ENCODE measurements around the gene JPH2. TPM values are rescaled to one million over a fixed set of nuclear protein-coding genes. Genes with fewer than 3 reads are reported as not detected.

JPH2 gene
- total RNA-seq, 1 experiment from 2014 or later: 0.17 TPM

DNA sequence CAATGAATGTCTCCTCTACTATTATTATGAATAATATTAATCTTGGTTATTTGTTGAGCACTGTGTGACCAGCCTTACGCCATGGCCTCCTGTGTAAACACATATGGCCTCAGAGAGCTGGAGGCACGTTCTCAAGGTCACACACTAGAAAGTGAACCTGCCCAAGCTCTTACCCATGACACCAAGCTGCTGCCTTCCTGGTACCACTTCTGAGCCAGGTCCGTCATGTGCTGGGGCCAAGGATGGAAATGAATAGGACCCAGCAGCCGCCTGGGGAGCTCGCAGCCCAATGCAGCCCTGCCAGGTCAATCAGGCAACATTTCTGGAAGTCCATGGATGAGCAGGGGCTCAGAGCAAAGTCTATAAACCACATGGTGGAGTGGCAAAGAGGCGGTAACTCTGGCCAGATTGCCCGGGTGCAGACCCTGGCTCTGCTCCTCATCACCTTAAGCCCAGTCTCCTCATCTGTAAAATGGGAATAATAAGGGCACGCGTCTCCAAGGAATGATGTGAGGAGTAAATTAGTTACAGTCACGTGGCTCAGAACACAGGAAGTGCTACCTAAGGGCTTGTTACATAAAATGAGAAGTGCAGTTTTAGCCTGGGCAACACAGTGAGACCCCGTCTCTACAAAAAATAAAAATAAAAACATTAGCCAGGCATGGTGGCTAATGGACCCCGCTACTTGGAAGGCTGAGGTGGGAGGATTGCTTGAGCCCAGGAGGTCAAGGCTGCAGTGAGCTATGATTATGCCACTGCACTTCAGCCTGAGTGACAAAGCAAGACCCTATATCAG, 61.5 kb downstream of the JPH2 start:
- no peaks in the 10 kb centered on the region for H3K9me3 ChIP-seq (ENCODE audit: control insufficient read depth in 1 of 2, insufficient read depth in 1 of 2, low read depth in 1 of 2, low read length in 2 of 2)
- no peak overlapping the region for H3K27ac ChIP-seq (ENCODE audit: low read depth, low read length)
- DNase-seq (ENCODE audit: low read depth, low spot score) (no peak), ATAC-seq (no peak)
- ChIA-PET POLR2A (no interaction called here), CTCF (interaction anchor here (0.7 to 1.0 kb wide), 2 partner anchors 9 to 65 kb away, joined by 3 read pairs; no protein-coding TSS in a partner anchor), RAD21 (ENCODE audit: low non-redundant PET in 1 of 2, low total read pairs in 2 of 2, uncharacterized antibody in 2 of 2, unreplicated experiment in 2 of 2) (no interaction called here)
- no peak overlapping the region for H2AFZ ChIP-seq (ENCODE audit: low read depth, low read length, poor library complexity, severe bottlenecking)
- no peaks in the 10 kb centered on the region for H3K79me2 ChIP-seq (ENCODE audit: insufficient read depth, low read length)
- H3K9me2 ChIP-seq (ENCODE audit: insufficient read depth): no peaks in the 10 kb centered on the region
- H3K27me3 ChIP-seq (ENCODE audit: insufficient read depth, low read length): no peaks in the 10 kb centered on the region
- no TSS peak for BruUV-seq (replicated peaks)
- intact Hi-C loops (cut with micrococcal nuclease): no loop called here
- no peaks in the 10 kb centered on the region for H4K20me1 ChIP-seq (ENCODE audit: insufficient read depth)
- TF ChIP-seq CBX3 (IDR thresholded peaks at IDR 0.05; ENCODE audit: low read depth): no peak
- TF ChIP-seq POLR2A (IDR thresholded peaks at IDR 0.05; ENCODE audit: borderline replicate concordance, extremely low read depth, insufficient read depth, insufficient read length): no peak
- TF ChIP-seq, protein P1, sequence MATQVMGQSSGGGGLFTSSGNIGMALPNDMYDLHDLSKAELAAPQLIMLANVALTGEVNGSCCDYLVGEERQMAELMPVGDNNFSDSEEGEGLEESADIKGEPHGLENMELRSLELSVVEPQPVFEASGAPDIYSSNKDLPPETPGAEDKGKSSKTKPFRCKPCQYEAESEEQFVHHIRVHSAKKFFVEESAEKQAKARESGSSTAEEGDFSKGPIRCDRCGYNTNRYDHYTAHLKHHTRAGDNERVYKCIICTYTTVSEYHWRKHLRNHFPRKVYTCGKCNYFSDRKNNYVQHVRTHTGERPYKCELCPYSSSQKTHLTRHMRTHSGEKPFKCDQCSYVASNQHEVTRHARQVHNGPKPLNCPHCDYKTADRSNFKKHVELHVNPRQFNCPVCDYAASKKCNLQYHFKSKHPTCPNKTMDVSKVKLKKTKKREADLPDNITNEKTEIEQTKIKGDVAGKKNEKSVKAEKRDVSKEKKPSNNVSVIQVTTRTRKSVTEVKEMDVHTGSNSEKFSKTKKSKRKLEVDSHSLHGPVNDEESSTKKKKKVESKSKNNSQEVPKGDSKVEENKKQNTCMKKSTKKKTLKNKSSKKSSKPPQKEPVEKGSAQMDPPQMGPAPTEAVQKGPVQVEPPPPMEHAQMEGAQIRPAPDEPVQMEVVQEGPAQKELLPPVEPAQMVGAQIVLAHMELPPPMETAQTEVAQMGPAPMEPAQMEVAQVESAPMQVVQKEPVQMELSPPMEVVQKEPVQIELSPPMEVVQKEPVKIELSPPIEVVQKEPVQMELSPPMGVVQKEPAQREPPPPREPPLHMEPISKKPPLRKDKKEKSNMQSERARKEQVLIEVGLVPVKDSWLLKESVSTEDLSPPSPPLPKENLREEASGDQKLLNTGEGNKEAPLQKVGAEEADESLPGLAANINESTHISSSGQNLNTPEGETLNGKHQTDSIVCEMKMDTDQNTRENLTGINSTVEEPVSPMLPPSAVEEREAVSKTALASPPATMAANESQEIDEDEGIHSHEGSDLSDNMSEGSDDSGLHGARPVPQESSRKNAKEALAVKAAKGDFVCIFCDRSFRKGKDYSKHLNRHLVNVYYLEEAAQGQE (IDR thresholded peaks at IDR 0.05; ENCODE audit: low read depth): no peak
- TF ChIP-seq RAD21 (IDR thresholded peaks at IDR 0.05; ENCODE audit: low read depth): no peak
- TF ChIP-seq YY1 (IDR thresholded peaks at IDR 0.05; ENCODE audit: extremely low read depth, insufficient replicate concordance, low read depth, low read length): no peak
- no peak for TF ChIP-seq CEBPB (IDR thresholded peaks at IDR 0.05; ENCODE audit: low read depth)
- TF ChIP-seq, protein P2, sequence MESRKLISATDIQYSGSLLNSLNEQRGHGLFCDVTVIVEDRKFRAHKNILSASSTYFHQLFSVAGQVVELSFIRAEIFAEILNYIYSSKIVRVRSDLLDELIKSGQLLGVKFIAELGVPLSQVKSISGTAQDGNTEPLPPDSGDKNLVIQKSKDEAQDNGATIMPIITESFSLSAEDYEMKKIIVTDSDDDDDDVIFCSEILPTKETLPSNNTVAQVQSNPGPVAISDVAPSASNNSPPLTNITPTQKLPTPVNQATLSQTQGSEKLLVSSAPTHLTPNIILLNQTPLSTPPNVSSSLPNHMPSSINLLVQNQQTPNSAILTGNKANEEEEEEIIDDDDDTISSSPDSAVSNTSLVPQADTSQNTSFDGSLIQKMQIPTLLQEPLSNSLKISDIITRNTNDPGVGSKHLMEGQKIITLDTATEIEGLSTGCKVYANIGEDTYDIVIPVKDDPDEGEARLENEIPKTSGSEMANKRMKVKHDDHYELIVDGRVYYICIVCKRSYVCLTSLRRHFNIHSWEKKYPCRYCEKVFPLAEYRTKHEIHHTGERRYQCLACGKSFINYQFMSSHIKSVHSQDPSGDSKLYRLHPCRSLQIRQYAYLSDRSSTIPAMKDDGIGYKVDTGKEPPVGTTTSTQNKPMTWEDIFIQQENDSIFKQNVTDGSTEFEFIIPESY (IDR thresholded peaks at IDR 0.05; ENCODE audit: extremely low read depth, insufficient replicate concordance, low read length): no peak
- no peak for TF ChIP-seq FOSL1 (IDR thresholded peaks at IDR 0.05; ENCODE audit: low read depth)
- TF ChIP-seq, protein P3, sequence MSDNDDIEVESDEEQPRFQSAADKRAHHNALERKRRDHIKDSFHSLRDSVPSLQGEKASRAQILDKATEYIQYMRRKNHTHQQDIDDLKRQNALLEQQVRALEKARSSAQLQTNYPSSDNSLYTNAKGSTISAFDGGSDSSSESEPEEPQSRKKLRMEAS (IDR thresholded peaks at IDR 0.05): no peak
- TF ChIP-seq ZNF274 (IDR thresholded peaks at IDR 0.05; ENCODE audit: low read depth, low read length): no peak
- TF ChIP-seq EZH2 (IDR thresholded peaks at IDR 0.05): no peak
- no peak for TF ChIP-seq SP1 (IDR thresholded peaks at IDR 0.05; ENCODE audit: low read depth)
- TF ChIP-seq ZFX (IDR thresholded peaks at IDR 0.05): no peak
- TF ChIP-seq TCF7L2 (IDR thresholded peaks at IDR 0.05; ENCODE audit: borderline replicate concordance, extremely low read depth, insufficient read depth, insufficient read length): no peak
- no peak for TF ChIP-seq ELF1 (IDR thresholded peaks at IDR 0.05; ENCODE audit: borderline replicate concordance, low read depth)
- TF ChIP-seq, protein P4, sequence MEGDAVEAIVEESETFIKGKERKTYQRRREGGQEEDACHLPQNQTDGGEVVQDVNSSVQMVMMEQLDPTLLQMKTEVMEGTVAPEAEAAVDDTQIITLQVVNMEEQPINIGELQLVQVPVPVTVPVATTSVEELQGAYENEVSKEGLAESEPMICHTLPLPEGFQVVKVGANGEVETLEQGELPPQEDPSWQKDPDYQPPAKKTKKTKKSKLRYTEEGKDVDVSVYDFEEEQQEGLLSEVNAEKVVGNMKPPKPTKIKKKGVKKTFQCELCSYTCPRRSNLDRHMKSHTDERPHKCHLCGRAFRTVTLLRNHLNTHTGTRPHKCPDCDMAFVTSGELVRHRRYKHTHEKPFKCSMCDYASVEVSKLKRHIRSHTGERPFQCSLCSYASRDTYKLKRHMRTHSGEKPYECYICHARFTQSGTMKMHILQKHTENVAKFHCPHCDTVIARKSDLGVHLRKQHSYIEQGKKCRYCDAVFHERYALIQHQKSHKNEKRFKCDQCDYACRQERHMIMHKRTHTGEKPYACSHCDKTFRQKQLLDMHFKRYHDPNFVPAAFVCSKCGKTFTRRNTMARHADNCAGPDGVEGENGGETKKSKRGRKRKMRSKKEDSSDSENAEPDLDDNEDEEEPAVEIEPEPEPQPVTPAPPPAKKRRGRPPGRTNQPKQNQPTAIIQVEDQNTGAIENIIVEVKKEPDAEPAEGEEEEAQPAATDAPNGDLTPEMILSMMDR (IDR thresholded peaks at IDR 0.05 in 2 of 3, conservative IDR thresholded peaks at IDR 0.05 in 1 of 3; ENCODE audit: borderline replicate concordance in 1 of 3, insufficient read depth in 1 of 3, low read depth in 2 of 3, low read length in 2 of 3): no peak
- no peak for TF ChIP-seq SRF (IDR thresholded peaks at IDR 0.05; ENCODE audit: low read depth)
- no peak for TF ChIP-seq JUND (IDR thresholded peaks at IDR 0.05)
- no peak overlapping the region for H3K4me2 ChIP-seq (ENCODE audit: low read length)
- no peak overlapping the region for H3K4me3 ChIP-seq (replicated peaks in 1 of 2; ENCODE audit: low read depth in 1 of 2, low read length in 2 of 2)
- no peaks in the 10 kb centered on the region for H3K4me1 ChIP-seq (ENCODE audit: control insufficient read depth in 1 of 2, insufficient read depth in 2 of 2, low read length in 2 of 2)
- no peak overlapping the region for H3K9ac ChIP-seq (ENCODE audit: low read length)
- H3K36me3 ChIP-seq (ENCODE audit: control insufficient read depth in 1 of 2, insufficient read depth in 2 of 2, low read length in 2 of 2): no peaks in the 10 kb centered on the region
